ENCODE measurements around the gene C1QL4.
"Not testable (repeated sequence)": the region's sequence is repeated elsewhere in the genome, so short reads cannot be mapped to it uniquely, and the experiment has no call there.

C1QL4 gene

GRCh38 chr12:49338830-49339463 is 2.0 kb upstream of the C1QL4 start:
- Histone ChIP-seq H3K36me3 (no peaks in the 10 kb centered on the region), H3K27ac (no peak overlapping the region), H3K4me3 (ENCODE audit: low read depth, low read length) (no peak overlapping the region), H3K9me3 (ENCODE audit: severe bottlenecking) (no peaks in the 10 kb centered on the region), H3K27me3 (ENCODE audit: insufficient read depth, low read depth, severe bottlenecking) (peaks cover 30% of the 10 kb centered on the region)
- DNase-seq = no peak
- TF ChIP-seq, protein P1, sequence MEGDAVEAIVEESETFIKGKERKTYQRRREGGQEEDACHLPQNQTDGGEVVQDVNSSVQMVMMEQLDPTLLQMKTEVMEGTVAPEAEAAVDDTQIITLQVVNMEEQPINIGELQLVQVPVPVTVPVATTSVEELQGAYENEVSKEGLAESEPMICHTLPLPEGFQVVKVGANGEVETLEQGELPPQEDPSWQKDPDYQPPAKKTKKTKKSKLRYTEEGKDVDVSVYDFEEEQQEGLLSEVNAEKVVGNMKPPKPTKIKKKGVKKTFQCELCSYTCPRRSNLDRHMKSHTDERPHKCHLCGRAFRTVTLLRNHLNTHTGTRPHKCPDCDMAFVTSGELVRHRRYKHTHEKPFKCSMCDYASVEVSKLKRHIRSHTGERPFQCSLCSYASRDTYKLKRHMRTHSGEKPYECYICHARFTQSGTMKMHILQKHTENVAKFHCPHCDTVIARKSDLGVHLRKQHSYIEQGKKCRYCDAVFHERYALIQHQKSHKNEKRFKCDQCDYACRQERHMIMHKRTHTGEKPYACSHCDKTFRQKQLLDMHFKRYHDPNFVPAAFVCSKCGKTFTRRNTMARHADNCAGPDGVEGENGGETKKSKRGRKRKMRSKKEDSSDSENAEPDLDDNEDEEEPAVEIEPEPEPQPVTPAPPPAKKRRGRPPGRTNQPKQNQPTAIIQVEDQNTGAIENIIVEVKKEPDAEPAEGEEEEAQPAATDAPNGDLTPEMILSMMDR (IDR thresholded peaks at IDR 0.05; ENCODE audit: low read depth, low read length) = no peak

DNA sequence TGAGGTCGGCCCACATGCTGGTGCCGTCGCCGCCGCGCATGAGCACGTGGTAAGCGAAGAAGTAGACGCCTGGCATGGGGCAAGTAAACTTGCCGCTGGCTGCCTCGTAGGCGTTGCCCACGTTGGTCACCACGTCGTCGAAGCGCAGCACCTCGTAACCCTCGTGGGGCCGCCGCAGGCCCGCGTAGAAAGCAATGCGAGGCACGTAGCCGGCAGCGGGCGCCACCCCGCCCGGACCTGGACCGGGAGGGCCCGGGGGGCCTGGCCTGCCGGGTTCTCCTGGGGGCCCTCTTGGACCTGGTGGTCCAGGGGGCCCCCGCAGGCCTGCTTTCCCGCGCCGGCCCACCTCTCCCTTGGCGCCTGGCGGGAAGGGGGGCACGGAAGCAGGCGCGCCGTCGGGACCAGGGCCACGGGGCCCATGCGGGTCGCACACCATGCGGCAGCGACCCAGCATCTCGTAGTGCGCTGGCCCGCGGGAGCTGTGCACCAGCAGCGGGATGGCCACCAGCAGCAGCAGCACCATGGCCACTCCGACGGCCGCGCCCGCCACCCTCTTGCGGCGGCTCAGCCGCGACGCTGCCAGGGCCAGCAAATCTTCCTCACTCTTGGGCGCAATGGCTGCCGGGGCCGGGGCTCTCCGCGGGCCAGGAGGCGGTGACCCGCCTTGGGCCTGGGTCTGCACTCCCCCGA is 888 bp downstream of the C1QL4 start:
- peak overlapping the region; percentile 62; the same call in 1 of the 2 replicates for H3K4me3 ChIP-seq (ENCODE audit: low read depth, low read length)
- TF ChIP-seq, protein P1 (IDR thresholded peaks at IDR 0.05; ENCODE audit: low read depth, low read length) = no peak
- no peak overlapping the region for H3K27ac ChIP-seq
- H3K9me3 ChIP-seq (ENCODE audit: severe bottlenecking) = no peaks in the 10 kb centered on the region
- no peak for DNase-seq
- peaks cover 7% of the 10 kb centered on the region for H3K27me3 ChIP-seq (ENCODE audit: insufficient read depth, low read depth, severe bottlenecking)
- H3K36me3 ChIP-seq = peaks cover 4% of the 10 kb centered on the region

GRCh38 chr12:49335118-49335954 is 1.7 kb downstream of the C1QL4 start:
- TF ChIP-seq, protein P1 (IDR thresholded peaks at IDR 0.05; ENCODE audit: low read depth, low read length) = no peak
- Histone ChIP-seq H3K27me3 (ENCODE audit: insufficient read depth, low read depth, severe bottlenecking) (peaks cover 7% of the 10 kb centered on the region), H3K9me3 (ENCODE audit: severe bottlenecking) (no peaks in the 10 kb centered on the region), H3K4me3 (ENCODE audit: low read depth, low read length) (no peak overlapping the region), H3K27ac (no peak overlapping the region), H3K36me3 (peaks cover 8% of the 10 kb centered on the region)
- DNase-seq = no peak

DNA sequence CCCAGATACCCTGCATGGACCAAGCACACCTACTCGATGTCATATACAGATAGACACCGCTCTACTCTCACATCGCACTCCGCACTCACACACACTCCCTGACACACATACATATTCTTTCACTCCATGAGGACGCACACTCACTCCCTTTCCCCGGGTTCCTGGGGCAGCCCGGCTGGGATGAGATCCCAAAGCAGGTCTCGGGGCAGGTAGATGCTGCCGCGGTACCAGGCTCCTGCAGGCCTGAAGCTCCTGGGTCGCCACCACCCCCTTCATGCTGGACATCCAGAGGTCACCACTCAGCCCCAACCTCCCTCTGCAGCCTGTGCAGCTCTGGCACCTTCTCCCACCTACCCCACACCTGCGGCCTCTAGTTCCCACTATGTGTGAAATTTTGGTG is 2.3 kb downstream of the C1QL4 start:
- Histone ChIP-seq H3K4me3 (ENCODE audit: low read depth, low read length) (no peak overlapping the region), H3K27ac (no peak overlapping the region), H3K9me3 (ENCODE audit: severe bottlenecking) (no peaks in the 10 kb centered on the region), H3K36me3 (peaks cover 13% of the 10 kb centered on the region), H3K27me3 (ENCODE audit: insufficient read depth, low read depth, severe bottlenecking) (peaks cover 7% of the 10 kb centered on the region)
- TF ChIP-seq, protein P1 (IDR thresholded peaks at IDR 0.05; ENCODE audit: low read depth, low read length) = no peak
- no peak for DNase-seq

DNA sequence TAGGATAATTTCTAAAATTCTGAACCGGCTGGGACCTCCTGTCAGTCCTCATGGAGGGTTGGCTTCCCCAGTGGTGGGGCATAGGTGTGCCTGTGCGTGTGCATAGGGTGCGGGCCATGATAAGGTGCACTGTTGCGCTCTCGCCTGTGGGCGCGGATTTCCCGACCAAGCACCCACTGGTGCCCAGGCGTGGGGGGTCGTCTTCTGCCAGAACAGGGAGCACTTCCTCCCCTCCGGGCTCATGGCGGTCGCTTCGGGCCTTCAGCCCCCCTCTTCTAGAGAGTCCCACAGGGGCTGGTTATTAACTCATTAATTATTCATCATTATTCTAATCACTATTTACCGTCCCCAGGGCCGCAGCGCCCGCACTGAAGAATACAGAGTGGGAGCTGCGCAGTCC is 2.8 kb downstream of the C1QL4 start:
- Histone ChIP-seq H3K36me3 (peaks cover 17% of the 10 kb centered on the region), H3K4me3 (ENCODE audit: low read depth, low read length) (no peak overlapping the region), H3K9me3 (ENCODE audit: severe bottlenecking) (no peaks in the 10 kb centered on the region), H3K27ac (no peak overlapping the region), H3K27me3 (ENCODE audit: insufficient read depth, low read depth, severe bottlenecking) (peaks cover 7% of the 10 kb centered on the region)
- no peak for DNase-seq
- TF ChIP-seq, protein P1 (IDR thresholded peaks at IDR 0.05; ENCODE audit: low read depth, low read length) = no peak

- not testable (repeated sequence) for H3K4me3 ChIP-seq (ENCODE audit: low read depth, low read length); DNase-seq; H3K9me3 ChIP-seq (ENCODE audit: severe bottlenecking); H3K27me3 ChIP-seq (ENCODE audit: insufficient read depth, low read depth, severe bottlenecking); H3K27ac ChIP-seq
- H3K36me3 ChIP-seq = peaks cover 22% of the 10 kb centered on the region
Observed at GRCh38 chr12:49333778-49334177, 3.2 kb downstream of the C1QL4 start.

Data from WERI-Rb-1 (cell line).